Adrenal gland (tissue), 5 donors: ENCODE measurements around the gene IL1RAPL1.

Experiments used
- CTCF ChIP-seq, 6 experiments: fragments of 450-650 bp in 4 of 6; fragments of 200-600 bp in 2 of 6; sonication (generic) in 1 of 6; IDR thresholded peaks; 1 replicate in 5 of 6; 2 replicates in 1 of 6; pipeline versions ENCODE4 v1.5.1 to v1.8.0; 2016 to 2021; ENCODE audit warnings: antibody characterized with exemption in 6 of 6, mild to moderate bottlenecking in 2 of 6, moderate library complexity in 1 of 6
- POLR2A ChIP-seq, 2 donors: fragments of 450-650 bp; IDR thresholded peaks; one replicate each; pipeline ENCODE4 v1.6.1; 2017; ENCODE audit warnings: antibody characterized with exemption in 2 of 2, mild to moderate bottlenecking in 2 of 2, moderate library complexity in 1 of 2
- donor health status: DM: no; HTN: no; CAD: no.

- TF ChIP-seq CTCF (IDR thresholded peaks at IDR 0.05): no peak
- TF ChIP-seq POLR2A (IDR thresholded peaks at IDR 0.05): no peak
These were observed 968.3 kb downstream of the IL1RAPL1 start for GRCh38 chrX:29555465-29556091.
